Stimulated activated CD4-positive, alpha-beta T cell treated with anti-CD3 and anti-CD28 coated beads, Interleukin-2, amount 100 ng/mL, for 24 hours (primary cell): Measurements from ENCODE around the gene UGT1A6.

ENCODE experiments used
- DNase-seq, 2 donors: peaks; one replicate each; pipeline ENCODE4 v3.0.0-alpha.2; 2020

UGT1A6 gene

GRCh38 chr2:233822101-233822771 lies 129.5 kb downstream of the UGT1A6 start:
- DNase-seq = no peak
